H9 (cell line): ENCODE data around the gene C11orf24. TPM values are rescaled to one million over a fixed set of nuclear protein-coding genes. Genes with fewer than 3 reads are reported as not detected.

Experiments used
- DNase-seq: peaks from one replicate; pipeline ENCODE4 v3.0.0-alpha.2; 2017
- H2AFZ ChIP-seq: one replicate; pipeline ENCODE4 v1.6.1; 2013; ENCODE audit warnings: mild to moderate bottlenecking, low read length, control low read depth, moderate library complexity
- H2AK5ac ChIP-seq: 2 replicates; pipeline ENCODE4 v1.6.1; 2013; ENCODE audit warnings: low read length, control low read depth, mixed read lengths; ENCODE audit not compliant: insufficient read length
- H2BK120ac ChIP-seq: one replicate; pipeline ENCODE4 v1.6.1; 2013; ENCODE audit warnings: low read depth, mild to moderate bottlenecking, low read length, control low read depth, inconsistent platforms; ENCODE audit not compliant: poor library complexity, severe bottlenecking
- H2BK12ac ChIP-seq: 2 replicates; pipeline ENCODE4 v1.6.1; 2013; ENCODE audit warnings: low read length, control low read depth, mixed read lengths, low read depth; ENCODE audit not compliant: insufficient read length
- H2BK15ac ChIP-seq: 2 replicates; pipeline ENCODE4 v1.6.1; 2013; ENCODE audit warnings: low read depth, low read length, control low read depth
- H2BK20ac ChIP-seq: one replicate; pipeline ENCODE4 v1.6.1; 2013; ENCODE audit warnings: low read depth, mild to moderate bottlenecking, low read length, control low read depth, inconsistent platforms; ENCODE audit not compliant: poor library complexity, severe bottlenecking
- H2BK5ac ChIP-seq: 2 replicates; pipeline ENCODE4 v1.6.1; 2013; ENCODE audit warnings: low read length, control low read depth, mixed read lengths; ENCODE audit not compliant: insufficient read length
- H3K14ac ChIP-seq: 2 replicates; pipeline ENCODE4 v1.6.1; 2013; ENCODE audit warnings: low read length, control low read depth; ENCODE audit not compliant: insufficient read depth
- H3K18ac ChIP-seq: 2 replicates; pipeline ENCODE4 v1.6.1; 2013; ENCODE audit warnings: low read depth, mild to moderate bottlenecking, mixed read lengths, low read length, control low read depth; ENCODE audit not compliant: insufficient read length
- H3K23ac ChIP-seq: 2 replicates; pipeline ENCODE4 v1.6.1; 2013; ENCODE audit warnings: low read length, control low read depth, mixed read lengths, low read depth; ENCODE audit not compliant: insufficient read length
- H3K23me2 ChIP-seq: 2 replicates; pipeline ENCODE4 v1.6.1; 2013; ENCODE audit warnings: low read depth, mild to moderate bottlenecking, mixed read lengths, low read length, control low read depth; ENCODE audit not compliant: insufficient read length, poor library complexity, severe bottlenecking
- H3K27ac ChIP-seq: 2 replicates; pipeline ENCODE4 v1.5.1; 2013; ENCODE audit warnings: low read length, control low read depth, mixed read lengths, low read depth; ENCODE audit not compliant: insufficient read length
- H3K27me3 ChIP-seq: 2 replicates; pipeline ENCODE4 v1.6.1; 2013; ENCODE audit warnings: low read length, control low read depth, inconsistent platforms; ENCODE audit not compliant: insufficient read depth
- H3K4ac ChIP-seq: 2 replicates; pipeline ENCODE4 v1.6.1; 2013; ENCODE audit warnings: low read depth, mild to moderate bottlenecking, control low read depth, inconsistent platforms, low read length, moderate library complexity
- H3K4me1 ChIP-seq: 2 replicates; pipeline ENCODE4 v1.6.1; 2013; ENCODE audit warnings: low read length, control low read depth, inconsistent platforms; ENCODE audit not compliant: insufficient read depth
- H3K4me2 ChIP-seq: 2 replicates; pipeline ENCODE4 v1.6.1; 2013; ENCODE audit warnings: low read length, control low read depth, mixed read lengths; ENCODE audit not compliant: insufficient read length, insufficient read depth
- H3K56ac ChIP-seq: 2 replicates; pipeline ENCODE4 v1.6.1; 2013; ENCODE audit warnings: low read depth, mild to moderate bottlenecking, mixed read lengths, low read length, control low read depth; ENCODE audit not compliant: insufficient read length
- H3K79me1 ChIP-seq: 2 replicates; pipeline ENCODE4 v1.6.1; 2013; ENCODE audit warnings: low read depth, mild to moderate bottlenecking, moderate library complexity, low read length, control low read depth, inconsistent platforms; ENCODE audit not compliant: insufficient read depth, poor library complexity, severe bottlenecking
- H3K79me2 ChIP-seq: 2 replicates; pipeline ENCODE4 v1.6.1; 2013; ENCODE audit warnings: low read length, control low read depth, inconsistent platforms; ENCODE audit not compliant: insufficient read depth
- H3K9ac ChIP-seq: 2 replicates; pipeline ENCODE4 v1.6.1; 2013; ENCODE audit warnings: low read length, control low read depth, mixed read lengths; ENCODE audit not compliant: insufficient read length; ENCODE audit errors: extremely low read depth
- H3K9me3 ChIP-seq: one replicate; pipeline ENCODE4 v1.6.1; 2013; ENCODE audit warnings: low read depth, low read length, inconsistent platforms; ENCODE audit not compliant: control insufficient read depth
- H3T11ph ChIP-seq: one replicate; pipeline ENCODE4 v1.6.1; 2013; ENCODE audit warnings: mild to moderate bottlenecking, low read length, control low read depth, inconsistent platforms
- H4K20me1 ChIP-seq: one replicate; pipeline ENCODE4 v1.6.1; 2013; ENCODE audit not compliant: control insufficient read depth, insufficient read length, insufficient read depth
- H4K5ac ChIP-seq: 2 replicates; pipeline ENCODE4 v1.6.1; 2013; ENCODE audit warnings: low read depth, mild to moderate bottlenecking, mixed read lengths, low read length, control low read depth; ENCODE audit not compliant: insufficient read length
- H4K8ac ChIP-seq: replicated peaks from 2 replicates; pipeline ENCODE4 v1.6.1; 2013; ENCODE audit warnings: low read length, control low read depth, mixed read lengths, low read depth; ENCODE audit not compliant: insufficient read length
- H4K91ac ChIP-seq: 2 replicates; pipeline ENCODE4 v1.6.1; 2013; ENCODE audit warnings: low read depth, mild to moderate bottlenecking, moderate library complexity, mixed read lengths, low read length, control low read depth; ENCODE audit not compliant: insufficient read length
- H3K27ac Mint-ChIP-seq, 3 experiments: 2 replicates in 2 of 3; 3 replicates in 1 of 3; pipeline ENCODE4 v1.8.0; 2020 to 2021; ENCODE audit warnings: mixed read lengths in 3 of 3, mild to moderate bottlenecking in 1 of 3, moderate library complexity in 1 of 3
- H3K27me3 Mint-ChIP-seq: 2 replicates; pipeline ENCODE4 v1.8.0; 2021; ENCODE audit warnings: low read depth, mild to moderate bottlenecking, moderate library complexity, mixed read lengths
- H3K36me3 Mint-ChIP-seq, 3 experiments: 2 replicates in 2 of 3; 3 replicates in 1 of 3; pipeline ENCODE4 v1.8.0; 2020 to 2021; ENCODE audit warnings: low read depth in 3 of 3, mixed read lengths in 3 of 3; ENCODE audit not compliant: insufficient read depth in 1 of 3
- H3K4me1 Mint-ChIP-seq, 2 experiments: 2 replicates each; pipeline ENCODE4 v1.8.0; 2020; ENCODE audit warnings: mixed read lengths in 2 of 2
- H3K4me3 Mint-ChIP-seq, 2 experiments: 2 replicates in 1 of 2; 3 replicates in 1 of 2; pipeline ENCODE4 v1.8.0; 2020 to 2021; ENCODE audit warnings: mild to moderate bottlenecking in 2 of 2, mixed read lengths in 2 of 2, moderate library complexity in 1 of 2
- H3K9me3 Mint-ChIP-seq, 2 experiments: 2 replicates in 1 of 2; 3 replicates in 1 of 2; pipeline ENCODE4 v1.8.0; 2020; ENCODE audit warnings: mild to moderate bottlenecking in 2 of 2, mixed read lengths in 2 of 2, moderate library complexity in 1 of 2
- WGBS: extraction: QIAGEN DNeasy Blood & Tissue Kit; methylation state at CpG from one replicate; pipeline ENCODE4 v1.1.7; 2013; ENCODE audit warnings: missing lambda C conversion rate, low lambda C conversion rate, mixed read lengths; ENCODE audit not compliant: insufficient read length; ENCODE audit errors: extremely low coverage; 5-methylcytosine and 5-hydroxymethylcytosine counted together
- total RNA-seq: library from RNA; stranded (reverse); gene quantifications from 2 replicates; pipeline ENCODE4 v1.2.1, GENCODE V29; 2021
- TF ChIP-seq, protein P1 (sequence below): fragments of 200-600 bp; sonication (generic); conservative IDR thresholded peaks from 3 replicates; pipeline ENCODE4 v1.8.0; 2021; ENCODE audit warnings: antibody characterized with exemption, mild to moderate bottlenecking

Gene C11orf24
- total RNA-seq, 1 experiment from 2014 or later: 46.8 TPM

DNA sequence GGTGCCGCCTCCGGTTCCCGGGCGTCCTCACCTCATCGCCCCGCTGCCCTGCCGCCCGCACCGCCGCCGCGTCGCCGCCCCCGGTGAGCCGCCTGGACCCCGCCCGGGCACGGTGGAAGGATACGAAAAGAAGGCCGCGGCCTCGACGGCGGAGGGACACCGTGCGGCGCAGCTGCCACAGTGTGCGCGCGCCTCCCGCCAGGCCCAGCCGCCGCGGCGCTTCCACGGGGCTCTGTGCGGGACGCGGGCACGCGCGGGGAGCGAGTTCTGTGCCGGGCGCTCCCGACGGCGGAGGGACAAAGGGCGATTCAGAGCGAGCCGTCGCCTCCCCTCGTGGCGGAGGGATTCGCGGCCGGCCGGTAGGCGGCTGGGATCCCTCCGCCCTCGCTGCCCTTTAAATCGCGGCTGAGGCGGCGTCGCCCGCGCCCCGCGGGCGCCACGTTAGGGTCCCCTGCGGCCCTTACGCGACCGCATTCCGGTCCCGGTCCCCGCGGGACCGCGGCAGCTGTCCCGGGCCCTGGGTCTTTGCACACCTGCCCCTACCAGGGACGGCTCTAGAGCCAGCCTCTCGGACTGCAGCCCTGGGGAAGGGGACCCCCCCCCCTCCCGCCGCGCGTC is 58.1 kb downstream of the C11orf24 start:
- TF ChIP-seq, protein P1, sequence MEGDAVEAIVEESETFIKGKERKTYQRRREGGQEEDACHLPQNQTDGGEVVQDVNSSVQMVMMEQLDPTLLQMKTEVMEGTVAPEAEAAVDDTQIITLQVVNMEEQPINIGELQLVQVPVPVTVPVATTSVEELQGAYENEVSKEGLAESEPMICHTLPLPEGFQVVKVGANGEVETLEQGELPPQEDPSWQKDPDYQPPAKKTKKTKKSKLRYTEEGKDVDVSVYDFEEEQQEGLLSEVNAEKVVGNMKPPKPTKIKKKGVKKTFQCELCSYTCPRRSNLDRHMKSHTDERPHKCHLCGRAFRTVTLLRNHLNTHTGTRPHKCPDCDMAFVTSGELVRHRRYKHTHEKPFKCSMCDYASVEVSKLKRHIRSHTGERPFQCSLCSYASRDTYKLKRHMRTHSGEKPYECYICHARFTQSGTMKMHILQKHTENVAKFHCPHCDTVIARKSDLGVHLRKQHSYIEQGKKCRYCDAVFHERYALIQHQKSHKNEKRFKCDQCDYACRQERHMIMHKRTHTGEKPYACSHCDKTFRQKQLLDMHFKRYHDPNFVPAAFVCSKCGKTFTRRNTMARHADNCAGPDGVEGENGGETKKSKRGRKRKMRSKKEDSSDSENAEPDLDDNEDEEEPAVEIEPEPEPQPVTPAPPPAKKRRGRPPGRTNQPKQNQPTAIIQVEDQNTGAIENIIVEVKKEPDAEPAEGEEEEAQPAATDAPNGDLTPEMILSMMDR: peak; percentile 15; the same call in 1 of the 3 replicates
- H3K23me2 ChIP-seq: peaks cover 6% of the 10 kb centered on the region
- H3K14ac ChIP-seq: peak overlapping the region; percentile 100
- no peaks in the 10 kb centered on the region for H4K20me1 ChIP-seq
- peaks cover 2% of the 10 kb centered on the region; the same call in 1 of the 2 replicates for H3K4me1 ChIP-seq
- H3K23ac ChIP-seq: no peak overlapping the region
- H3K4me2 ChIP-seq: peak overlapping the region; percentile 59
- peak overlapping the region; percentile 85 for H3K18ac ChIP-seq
- no peak overlapping the region for H3K27ac ChIP-seq
- Mint-ChIP-seq H3K27ac (no peak overlapping the region), H3K4me3 (peak overlapping the region; percentile 71 to 76), H3K4me1 (peaks cover 38 to 44% of the 10 kb centered on the region in 2 experiments), H3K9me3 (peaks cover 0 to 1% of the 10 kb centered on the region in 2 experiments; a peak in 2 of 5 replicates), H3K27me3 (peaks cover 13% of the 10 kb centered on the region), H3K36me3 (peaks cover 0 to 1% (median 0%) of the 10 kb centered on the region in 3 experiments; a peak in 2 of 7 replicates)
- peak overlapping the region; percentile 89 for H2BK5ac ChIP-seq
- H2BK12ac ChIP-seq: no peak overlapping the region
- peaks cover 15% of the 10 kb centered on the region; the same call in 1 of the 2 replicates for H3K79me2 ChIP-seq
- no peaks in the 10 kb centered on the region for H3K9me3 ChIP-seq
- H2BK15ac ChIP-seq: no peak overlapping the region; the same call in 1 of the 2 replicates
- peak; percentile 84 for DNase-seq
- H2BK20ac ChIP-seq: no peak overlapping the region
- no peak overlapping the region for H2BK120ac ChIP-seq
- H3K27me3 ChIP-seq: no peaks in the 10 kb centered on the region
- no peak overlapping the region for H4K8ac ChIP-seq
- H3K56ac ChIP-seq: no peak overlapping the region
- H2AFZ ChIP-seq: no peak overlapping the region
- no peak overlapping the region; the same call in 1 of the 2 replicates for H3K4ac ChIP-seq
- no CpG with 5 or more reads among the region's 90 CpGs for WGBS
- H4K5ac ChIP-seq: no peak overlapping the region
- no peak overlapping the region for H2AK5ac ChIP-seq
- H3K79me1 ChIP-seq: no peaks in the 10 kb centered on the region
- peak overlapping the region; percentile 83 for H3K9ac ChIP-seq
- no peak overlapping the region for H3T11ph ChIP-seq
- peak overlapping the region; percentile 49 for H4K91ac ChIP-seq
